GM18520 (cell line): ENCODE data around the gene HLA-DOA.

Source experiments
- ATAC-seq: cut with Tn5 transposase; IDR thresholded peaks from one replicate; pipeline ENCODE4 v1.9.1; 2021; ENCODE audit not compliant: unreplicated experiment

HLA-DOA gene

DNA sequence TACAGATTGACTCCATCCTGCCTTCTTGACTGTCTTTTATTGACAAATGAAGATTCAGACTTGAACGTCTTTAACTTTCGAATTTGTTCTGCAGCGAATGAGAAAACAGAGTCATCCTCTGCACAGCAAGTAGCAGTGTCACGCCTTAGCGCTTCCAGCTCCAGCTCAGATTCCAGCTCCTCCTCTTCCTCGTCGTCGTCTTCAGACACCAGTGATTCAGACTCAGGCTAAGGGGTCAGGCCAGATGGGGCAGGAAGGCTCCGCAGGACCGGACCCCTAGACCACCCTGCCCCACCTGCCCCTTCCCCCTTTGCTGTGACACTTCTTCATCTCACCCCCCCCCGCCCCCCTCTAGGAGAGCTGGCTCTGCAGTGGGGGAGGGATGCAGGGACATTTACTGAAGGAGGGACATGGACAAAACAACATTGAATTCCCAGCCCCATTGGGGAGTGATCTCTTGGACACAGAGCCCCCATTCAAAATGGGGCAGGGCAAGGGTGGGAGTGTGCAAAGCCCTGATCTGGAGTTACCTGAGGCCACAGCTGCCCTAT is 28.8 kb downstream of the HLA-DOA start:
- no peak for ATAC-seq

DNA sequence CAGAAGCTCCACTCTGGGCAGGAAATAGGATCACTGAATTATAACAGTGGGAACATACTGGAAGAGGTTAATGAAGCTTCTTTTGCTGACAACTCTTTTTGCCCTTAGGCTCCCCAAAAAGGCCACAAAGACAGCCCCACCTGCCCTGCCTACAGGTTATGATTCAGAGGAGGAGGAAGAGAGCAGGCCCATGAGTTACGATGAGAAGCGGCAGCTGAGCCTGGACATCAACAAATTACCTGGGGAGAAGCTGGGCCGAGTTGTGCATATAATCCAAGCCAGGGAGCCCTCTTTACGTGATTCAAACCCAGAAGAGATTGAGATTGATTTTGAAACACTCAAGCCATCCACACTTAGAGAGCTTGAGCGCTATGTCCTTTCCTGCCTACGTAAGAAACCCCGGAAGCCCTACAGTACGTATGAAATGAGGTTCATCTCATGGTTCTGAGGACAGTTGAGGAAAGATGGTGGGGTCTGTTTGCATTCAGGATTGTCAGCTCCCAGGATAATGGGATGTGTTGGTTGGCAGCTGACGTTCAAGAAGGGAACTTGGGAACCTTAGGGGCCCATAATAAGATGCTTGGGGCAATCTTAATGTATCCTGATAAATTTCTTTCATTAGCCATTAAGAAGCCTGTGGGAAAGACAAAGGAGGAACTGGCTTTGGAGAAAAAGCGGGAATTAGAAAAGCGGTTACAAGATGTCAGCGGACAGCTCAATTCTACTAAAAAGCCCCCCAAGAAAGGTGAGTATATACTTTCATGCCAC is 29.5 kb downstream of the HLA-DOA start:
- ATAC-seq, result no peak

DNA sequence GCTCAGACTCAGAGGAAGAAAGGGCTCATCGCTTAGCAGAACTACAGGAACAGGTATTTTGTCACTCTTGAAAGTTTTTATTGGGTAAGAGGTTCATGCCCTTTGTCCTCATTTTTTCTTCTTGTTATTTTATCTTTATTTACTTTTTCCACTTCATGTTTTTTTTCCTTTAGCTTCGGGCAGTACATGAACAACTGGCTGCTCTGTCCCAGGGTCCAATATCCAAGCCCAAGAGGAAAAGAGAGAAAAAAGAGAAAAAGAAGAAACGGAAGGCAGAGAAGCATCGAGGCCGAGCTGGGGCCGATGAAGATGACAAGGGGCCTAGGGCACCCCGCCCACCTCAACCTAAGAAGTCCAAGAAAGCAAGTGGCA is 31.5 kb downstream of the HLA-DOA start:
- ATAC-seq, result no peak

DNA sequence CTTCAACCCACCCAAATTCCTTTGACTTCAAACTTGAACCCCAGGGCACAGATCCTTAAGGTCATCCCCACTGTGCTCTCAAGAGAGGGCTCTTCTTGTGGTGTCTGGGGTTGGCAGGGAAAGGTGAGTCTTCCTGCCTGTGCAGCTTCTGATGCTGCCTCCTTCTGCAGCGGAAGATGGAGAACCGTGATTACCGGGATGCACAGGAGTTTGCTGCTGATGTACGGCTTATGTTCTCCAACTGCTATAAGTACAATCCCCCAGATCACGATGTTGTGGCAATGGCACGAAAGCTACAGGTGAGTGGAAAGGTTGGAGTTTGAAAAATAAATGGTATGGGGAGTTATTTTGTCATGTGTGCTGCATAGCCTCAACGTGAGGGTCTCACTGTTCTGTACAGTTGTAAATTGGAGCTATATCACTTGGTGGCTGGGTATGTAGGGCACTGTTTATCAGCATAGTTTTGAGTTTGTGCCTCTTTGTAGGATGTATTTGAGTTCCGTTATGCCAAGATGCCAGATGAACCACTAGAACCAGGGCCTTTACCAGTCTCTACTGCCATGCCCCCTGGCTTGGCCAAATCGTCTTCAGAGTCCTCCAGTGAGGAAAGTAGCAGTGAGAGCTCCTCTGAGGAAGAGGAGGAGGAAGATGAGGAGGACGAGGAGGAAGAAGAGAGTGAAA is 32.0 kb downstream of the HLA-DOA start:
- no peak for ATAC-seq

DNA sequence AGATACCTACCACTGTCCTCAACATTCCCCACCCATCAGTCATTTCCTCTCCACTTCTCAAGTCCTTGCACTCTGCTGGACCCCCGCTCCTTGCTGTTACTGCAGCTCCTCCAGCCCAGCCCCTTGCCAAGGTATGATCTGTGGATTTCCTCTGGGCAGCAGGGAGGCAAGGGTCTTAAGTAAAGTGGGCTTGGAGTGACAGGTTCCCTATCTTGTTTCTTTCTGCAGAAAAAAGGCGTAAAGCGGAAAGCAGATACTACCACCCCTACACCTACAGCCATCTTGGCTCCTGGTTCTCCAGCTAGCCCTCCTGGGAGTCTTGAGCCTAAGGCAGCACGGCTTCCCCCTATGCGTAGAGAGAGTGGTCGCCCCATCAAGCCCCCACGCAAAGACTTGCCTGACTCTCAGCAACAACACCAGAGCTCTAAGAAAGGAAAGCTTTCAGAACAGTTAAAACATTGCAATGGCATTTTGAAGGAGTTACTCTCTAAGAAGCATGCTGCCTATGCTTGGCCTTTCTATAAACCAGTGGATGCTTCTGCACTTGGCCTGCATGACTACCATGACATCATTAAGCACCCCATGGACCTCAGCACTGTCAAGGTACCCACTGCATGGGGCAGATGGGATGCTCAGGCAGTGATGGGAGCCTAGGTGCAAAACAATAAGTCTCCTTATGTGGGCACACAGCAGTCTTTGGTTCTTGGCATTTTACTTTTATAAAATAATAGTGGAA is 32.9 kb downstream of the HLA-DOA start:
- no peak for ATAC-seq

DNA sequence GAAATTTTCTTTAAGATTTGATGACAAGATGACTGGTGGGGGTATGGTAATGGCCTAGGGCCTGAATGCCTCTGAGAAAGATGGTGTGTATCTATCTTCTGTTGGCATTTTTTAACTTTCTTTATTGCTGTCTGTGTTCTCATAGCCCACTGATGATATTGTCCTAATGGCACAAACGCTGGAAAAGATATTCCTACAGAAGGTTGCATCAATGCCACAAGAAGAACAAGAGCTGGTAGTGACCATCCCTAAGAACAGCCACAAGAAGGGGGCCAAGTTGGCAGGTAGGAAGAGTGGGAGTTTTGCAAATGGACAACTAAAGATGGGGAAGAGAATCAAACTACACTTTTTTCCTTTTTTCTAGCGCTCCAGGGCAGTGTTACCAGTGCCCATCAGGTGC is 33.5 kb downstream of the HLA-DOA start:
- ATAC-seq, result no peak

DNA sequence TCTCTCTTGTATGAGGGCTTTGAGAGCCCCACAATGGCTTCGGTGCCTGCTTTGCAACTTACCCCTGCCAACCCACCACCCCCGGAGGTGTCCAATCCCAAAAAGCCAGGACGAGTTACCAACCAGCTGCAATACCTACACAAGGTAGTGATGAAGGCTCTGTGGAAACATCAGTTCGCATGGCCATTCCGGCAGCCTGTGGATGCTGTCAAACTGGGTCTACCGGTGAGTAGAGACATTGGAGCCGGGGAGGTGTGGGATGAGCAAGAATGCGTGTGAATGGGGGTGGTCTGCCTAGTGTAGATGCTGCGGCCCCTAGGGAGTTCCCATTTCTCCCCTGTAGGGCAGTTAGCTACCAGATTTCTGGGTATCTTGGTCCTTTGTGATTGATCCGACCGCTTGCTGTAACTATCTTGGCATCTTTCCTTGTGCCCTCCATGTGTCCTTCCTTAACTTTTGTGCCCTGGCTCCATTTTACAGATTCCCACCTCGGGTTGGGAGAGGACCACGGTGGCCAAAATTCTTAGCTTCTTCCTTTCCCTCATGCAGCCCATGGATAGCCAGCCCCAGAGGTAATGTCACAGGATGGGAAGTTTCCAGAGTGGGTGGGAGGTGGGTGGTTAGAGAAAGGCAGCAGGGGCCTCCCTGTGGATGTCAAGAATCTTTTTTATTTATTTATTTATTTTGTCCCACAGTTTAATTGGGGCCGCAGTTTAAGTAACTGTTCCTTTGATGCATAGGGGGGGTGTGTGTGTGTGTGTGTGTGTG is 34.7 kb downstream of the HLA-DOA start:
- ATAC-seq, result no peak

DNA sequence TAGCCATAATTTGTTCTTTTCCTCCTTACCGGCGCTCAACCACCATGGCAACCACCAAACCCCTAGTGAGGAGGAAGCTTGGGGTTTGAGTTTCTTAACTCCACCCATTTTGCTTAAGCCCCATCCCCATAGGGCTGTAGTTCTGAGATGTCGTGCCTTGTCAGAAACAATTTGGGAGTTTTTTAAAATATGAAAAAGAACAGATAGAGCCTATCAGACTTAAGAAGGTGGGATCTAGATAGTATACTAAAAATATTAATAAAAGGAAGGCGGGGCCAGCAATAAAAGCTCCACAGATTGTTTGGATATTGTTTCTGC is 35.4 kb downstream of the HLA-DOA start:
- ATAC-seq, result no peak

DNA sequence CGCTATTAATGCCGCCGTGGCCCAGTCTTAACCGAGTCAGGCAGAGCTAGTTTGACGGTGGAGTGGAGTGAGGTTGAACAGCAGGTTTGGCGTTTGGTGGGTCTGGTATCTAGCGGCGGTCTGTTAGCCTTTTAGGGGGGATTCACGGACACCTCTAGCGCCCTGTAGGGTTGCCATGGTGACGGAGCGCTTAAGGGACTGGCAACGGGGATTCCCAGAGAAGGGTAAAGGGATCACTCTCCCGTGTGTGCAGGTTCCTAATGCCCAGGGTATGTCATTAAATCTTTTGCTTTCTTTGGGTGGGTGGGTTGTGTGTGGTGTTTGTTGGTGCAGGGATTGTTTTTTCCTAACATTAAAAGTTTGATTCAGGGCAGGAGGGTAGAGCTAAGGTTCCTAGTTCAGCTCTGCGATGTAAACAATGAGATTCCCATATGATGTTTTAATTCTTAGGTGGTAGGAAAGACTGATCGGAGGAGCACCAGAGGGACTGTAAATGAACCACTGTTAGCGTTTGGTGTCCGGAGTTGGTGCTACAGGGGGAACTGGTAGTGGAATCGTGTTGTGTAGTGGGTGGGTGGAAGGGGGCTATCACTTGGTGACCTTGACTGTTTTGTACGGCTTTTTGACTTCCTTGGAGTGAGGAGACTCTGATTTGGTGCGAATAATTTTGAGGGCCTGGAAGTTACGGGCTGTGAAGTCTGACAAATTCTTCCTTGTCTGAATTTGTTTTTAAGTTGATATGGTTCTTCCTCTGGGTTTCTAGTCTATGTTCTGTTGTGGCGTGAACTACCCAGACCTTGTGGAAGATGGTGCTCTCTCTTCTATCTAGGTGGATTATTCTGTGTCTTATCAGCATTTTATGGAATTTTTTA is 36.0 kb downstream of the HLA-DOA start:
- no peak for ATAC-seq

DNA sequence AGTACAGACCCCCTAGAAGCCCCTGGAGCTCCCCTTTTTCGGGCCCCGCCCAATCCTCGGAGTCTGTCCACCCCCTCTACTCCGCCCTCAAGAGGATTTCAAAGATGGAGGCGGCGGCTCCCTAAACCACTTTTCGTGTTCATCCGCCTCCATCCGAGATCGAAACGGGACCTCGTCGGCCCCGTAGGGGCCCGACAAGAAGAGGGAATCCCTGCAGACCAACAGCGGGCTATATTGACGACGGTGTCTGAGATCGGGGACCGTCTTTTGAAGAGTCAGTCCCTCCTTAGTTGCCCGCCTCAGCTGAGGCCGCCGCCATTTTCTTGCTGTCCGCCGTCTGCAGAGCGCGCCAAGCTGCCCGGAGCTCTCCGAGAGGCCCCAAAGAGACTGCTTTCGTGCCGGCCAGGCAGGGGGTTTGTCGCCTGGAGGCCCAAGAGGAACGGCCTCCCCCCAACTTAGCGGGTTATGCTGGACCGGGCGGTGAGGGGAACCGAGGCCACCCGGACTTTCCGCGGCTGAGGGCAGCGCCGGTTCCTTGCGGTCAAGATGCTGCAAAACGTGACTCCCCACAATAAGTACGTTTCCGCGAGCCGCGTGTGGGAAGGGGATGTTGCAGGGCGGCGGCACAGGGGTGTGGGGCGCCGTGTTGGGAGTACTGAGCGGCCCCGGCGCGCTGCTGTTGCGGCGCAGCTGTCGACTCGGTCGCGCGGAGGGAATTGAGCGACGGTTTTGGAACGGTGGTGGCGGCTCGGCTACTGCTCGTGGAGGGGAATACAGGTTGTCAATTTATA is 36.8 kb downstream of the HLA-DOA start:
- ATAC-seq, result peak; percentile 1

DNA sequence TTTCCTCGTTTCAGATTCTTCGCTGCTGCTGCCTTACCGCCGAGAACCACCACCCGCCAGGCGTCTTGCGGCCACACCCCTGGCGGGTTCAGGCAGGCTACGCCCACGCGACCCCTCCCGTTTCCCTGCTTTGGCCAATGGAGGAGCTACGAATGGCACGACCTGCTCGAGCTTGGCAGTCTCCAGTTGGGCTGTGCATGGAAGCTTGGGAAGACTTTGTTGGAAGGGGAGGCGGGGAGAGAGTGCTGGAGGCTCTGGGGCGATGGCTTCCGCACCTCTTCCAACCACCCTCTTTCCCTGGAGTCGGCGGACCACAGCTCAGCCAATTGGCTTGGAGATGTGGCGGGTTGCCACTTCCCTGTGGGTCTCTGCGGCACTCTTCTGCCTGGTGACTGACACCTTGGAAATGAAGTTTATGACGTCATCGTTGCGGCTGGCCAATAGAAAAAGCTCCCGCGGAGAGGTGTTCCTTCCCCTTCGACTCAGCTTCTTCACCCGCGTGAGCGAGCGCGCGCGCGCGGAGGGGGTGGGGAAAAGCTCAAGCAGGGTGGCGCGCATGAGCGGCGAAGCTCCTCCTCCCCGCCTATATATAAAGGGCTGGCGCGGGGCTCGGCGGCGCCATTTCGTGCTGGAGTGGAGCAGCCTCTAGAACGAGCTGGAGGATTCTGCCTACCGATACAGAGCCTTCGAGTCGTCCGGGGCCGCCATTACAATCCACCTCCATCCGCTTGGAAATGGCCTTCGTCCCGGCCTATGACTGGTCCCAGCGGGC is 37.6 kb downstream of the HLA-DOA start:
- ATAC-seq, result peak; percentile 46

DNA sequence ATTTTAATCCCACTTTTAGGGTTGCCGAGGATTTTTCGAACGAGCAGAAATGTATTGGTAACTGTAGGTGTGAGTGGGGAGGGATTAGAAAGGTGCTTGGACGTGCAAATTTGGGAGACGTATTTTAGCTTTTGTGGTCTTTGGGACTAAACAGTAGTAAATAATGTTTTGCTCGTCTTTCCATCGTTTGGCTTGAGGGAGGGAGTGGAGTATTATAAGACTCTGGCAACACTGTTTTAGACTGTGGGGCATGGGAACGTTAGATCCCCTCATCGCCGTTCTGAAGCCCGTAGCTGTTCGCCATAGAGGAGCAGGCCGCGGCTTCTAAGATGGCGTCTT is 38.2 kb downstream of the HLA-DOA start:
- ATAC-seq, result no peak

DNA sequence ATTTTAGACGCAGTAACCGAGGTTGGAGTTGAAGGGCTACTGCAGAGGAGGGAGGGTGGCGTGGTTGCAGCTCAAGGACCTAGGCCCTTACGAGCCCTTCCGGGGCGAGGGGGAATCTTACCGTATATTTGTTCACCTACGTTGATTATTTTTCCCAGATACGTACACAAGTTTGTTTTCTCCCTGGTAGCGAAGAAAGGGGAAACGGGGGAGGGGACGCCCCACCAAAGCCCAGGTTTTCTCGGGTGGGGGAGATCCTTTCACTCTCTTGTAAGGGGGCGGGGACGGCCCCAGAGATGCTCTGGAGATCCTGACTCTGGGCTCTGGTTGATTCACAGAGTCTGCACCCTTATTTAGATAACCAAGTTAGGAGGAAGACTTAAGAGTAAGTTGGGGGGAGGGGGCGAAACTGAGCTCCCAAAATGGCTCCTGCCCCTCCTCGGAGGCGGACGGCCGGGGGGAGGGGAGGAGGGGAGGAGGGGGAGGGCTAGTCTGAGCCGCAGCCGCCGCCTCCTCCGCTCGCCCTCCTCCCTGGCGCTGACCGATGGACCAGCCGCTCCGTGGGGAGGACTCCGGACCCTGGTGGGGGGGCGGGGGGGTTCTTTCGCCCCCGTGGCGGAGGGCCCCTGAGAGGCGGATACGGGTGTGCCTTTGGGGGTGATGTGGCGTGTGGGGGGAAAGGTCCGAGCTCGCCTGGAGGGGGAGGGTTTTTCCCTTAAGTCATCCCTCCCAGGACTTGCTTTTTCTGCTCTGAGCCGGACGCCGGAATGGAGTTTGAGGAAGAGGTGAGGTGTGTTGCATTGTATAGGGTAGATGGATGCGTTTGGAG is 38.8 kb downstream of the HLA-DOA start:
- ATAC-seq, result no peak

DNA sequence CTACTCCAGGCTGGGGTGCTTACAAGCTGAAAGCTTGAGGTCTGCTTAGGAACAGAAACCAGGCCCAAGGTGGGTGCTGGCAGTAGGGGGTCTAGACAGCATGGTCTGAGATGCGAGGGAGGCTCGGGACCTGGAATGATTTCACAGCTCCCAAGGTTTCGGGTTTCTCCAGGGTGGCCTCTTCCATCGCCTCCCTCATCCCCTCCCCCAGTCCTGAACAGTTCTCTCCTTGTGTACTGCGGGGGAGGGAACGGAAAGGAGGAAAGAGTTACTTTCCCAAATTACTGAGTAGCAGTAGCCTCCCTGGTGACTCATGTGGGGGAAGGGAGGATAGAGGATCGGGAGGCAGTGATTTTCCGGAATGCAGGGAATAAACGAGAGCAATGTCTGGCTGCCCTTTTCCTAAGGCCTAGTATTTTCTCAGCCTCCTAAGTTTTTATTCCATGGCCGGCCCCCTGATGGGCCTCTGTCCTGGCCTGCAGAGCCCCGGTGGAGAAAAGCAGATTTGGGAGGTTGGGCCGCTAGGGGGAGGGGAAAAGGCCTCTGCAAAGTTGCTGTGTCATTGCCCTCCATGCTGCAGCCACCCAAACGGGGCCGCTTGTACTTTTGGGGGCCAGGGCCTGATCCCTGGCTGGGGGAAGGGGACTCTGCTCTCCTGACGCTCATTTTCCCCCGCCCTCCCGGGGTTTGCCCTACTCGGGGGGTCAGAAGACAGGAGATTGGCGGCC is 39.5 kb downstream of the HLA-DOA start:
- ATAC-seq, result no peak

DNA sequence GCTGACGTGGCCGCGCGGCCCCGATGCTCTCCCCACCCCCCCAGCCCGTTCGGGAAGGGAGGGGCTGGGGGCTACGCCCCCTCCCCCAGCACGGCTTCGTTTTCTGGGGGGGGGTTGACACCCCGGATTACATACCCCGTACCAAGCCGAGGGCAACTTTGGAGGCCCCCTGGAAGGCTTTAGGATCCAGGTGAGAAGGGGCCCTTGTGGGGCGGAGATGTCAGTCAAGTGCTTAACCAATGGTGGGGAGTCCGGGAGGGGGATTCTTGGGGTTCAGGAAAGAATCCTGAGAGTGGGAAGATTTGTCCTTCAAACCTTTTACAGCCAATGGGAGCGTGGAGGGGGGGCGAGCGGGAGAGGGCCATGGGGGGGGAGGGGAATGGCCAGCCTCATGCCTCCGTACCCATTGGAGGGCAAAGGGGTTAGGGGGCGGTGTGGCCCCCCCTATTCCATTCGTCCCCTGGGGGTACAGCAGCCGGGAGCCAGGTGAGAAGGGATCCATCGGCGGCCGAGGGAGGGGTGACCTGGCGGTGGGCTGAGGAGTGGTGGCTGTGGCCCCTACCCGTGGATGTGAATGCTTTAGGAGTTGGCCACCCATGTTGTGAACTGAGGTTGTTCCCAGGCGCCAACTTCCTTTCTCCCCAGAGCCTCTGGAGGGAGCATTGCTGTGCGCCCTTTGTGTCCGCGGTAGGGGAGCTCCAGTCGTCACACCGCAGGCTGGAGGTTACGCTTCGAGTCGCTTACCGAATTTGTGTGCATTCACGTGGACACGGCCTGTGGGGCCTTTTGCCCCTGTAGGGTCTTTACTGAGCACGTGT is 40.3 kb downstream of the HLA-DOA start:
- no peak for ATAC-seq

DNA sequence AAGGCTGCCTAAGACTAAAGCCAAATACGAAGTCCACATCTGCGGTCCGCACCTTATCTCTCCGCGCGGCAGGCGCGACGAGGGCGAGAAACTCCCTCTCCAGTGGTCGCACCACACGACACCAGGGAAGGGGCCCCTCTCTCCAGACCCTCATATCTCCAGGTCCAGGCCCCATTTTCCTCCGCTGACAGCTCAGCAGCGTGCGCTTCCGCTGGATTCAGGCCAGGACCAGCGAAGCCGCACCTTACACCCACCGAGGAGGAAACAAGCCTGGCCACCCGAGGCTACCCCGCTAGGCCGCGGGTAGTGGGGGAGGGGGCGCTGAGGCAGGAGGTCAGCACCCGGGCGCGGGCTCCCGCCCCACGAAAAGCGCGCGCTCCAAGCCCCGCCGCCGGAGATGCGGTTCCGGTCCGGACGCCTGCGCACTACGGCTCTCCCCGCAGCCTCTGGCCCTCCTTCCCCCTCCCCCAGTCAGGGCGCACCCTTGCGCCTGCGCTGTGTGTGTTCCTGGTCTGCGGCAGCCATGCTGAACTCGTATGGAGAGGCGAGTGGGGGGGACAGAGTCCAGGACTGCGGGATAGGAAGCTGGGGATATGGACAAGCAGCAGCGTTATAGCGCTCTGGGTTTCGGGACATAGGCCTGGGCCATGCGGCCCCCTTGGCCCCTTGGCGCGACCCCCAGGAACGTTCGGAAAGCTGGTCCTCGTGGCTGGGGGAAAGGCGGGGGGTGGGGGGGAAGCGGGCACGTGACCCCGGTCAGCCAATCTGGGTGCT is 41.1 kb downstream of the HLA-DOA start, which contains the start of gene BRD2:
Gene BRD2 (plus strand): TSS at position 502 of the 774 bp plus-strand sequence. CDS start 4,305 bp downstream, outside the sequence.
- ATAC-seq, result peak; percentile 23
